ENCODE measurements around the gene NXN. TPM values are rescaled to one million over a fixed set of nuclear protein-coding genes. Genes with fewer than 3 reads are reported as not detected.

The NXN gene
- total and polyA plus RNA-seq, 2 donors (not counting 1 experiment from before 2014, with no cell fraction given), result 0.04 to 0.17 TPM

GRCh38 chr17:962166-962565, 17.4 kb downstream of the NXN start:
- no peak for DNase-seq
- Histone ChIP-seq H3K4me3 (ENCODE audit: control extremely low read depth in 1 of 5, extremely low read depth in 1 of 5, insufficient read depth in 1 of 5, low read depth in 2 of 5, low read length in 4 of 5) (no peak overlapping the region), H3K27me3 (replicated peaks in 1 of 4; ENCODE audit: control extremely low read depth in 1 of 4, control insufficient read depth in 3 of 4, insufficient read depth in 4 of 4, low read length in 3 of 4) (no peaks in the 10 kb centered on the region), H2AFZ (ENCODE audit: insufficient read depth, low read depth, low read length, poor library complexity, severe bottlenecking) (no peak overlapping the region), H4K20me1 (ENCODE audit: control insufficient read depth, insufficient read depth, low read length, poor library complexity, severe bottlenecking) (no peaks in the 10 kb centered on the region), H3K27ac (ENCODE audit: low read length in 2 of 2) (no peak overlapping the region), H3K4me2 (replicated peaks; ENCODE audit: low read depth, low read length, poor library complexity, severe bottlenecking) (no peak overlapping the region), H3K36me3 (replicated peaks in 1 of 2; ENCODE audit: control extremely low read depth in 1 of 2, control insufficient read depth in 1 of 2, extremely low read depth in 1 of 2, insufficient read depth in 2 of 2, low read length in 1 of 2) (no peaks in the 10 kb centered on the region), H3K79me2 (ENCODE audit: control insufficient read depth, insufficient read depth, low read length) (no peaks in the 10 kb centered on the region), H3K9ac (ENCODE audit: low read length) (no peak overlapping the region), H3K9me3 (ENCODE audit: control extremely low read depth in 1 of 3, control insufficient read depth in 2 of 3, insufficient read depth in 1 of 3, low read length in 2 of 3) (no peaks in the 10 kb centered on the region), H3K4me1 (ENCODE audit: control insufficient read depth in 2 of 2, insufficient read depth in 2 of 2, low read length in 2 of 2) (no peaks in the 10 kb centered on the region)
- Mint-ChIP-seq H3K27ac (no peak overlapping the region), H3K9me3 (ENCODE audit: insufficient read depth) (no peaks in the 10 kb centered on the region), H3K4me1 (no peaks in the 10 kb centered on the region), H3K27me3 (peaks cover 21% of the 10 kb centered on the region), H3K4me3 (no peak overlapping the region)
- ChIA-PET CTCF (no interaction called here), POLR2A (no interaction called here)
- no peak for ATAC-seq (ENCODE audit: low read depth)
- no CpG with 5 or more reads among the region's 8 CpGs for WGBS (ENCODE audit: insufficient coverage)
- TF ChIP-seq EZH2 (IDR thresholded peaks at IDR 0.05; ENCODE audit: borderline replicate concordance, insufficient read depth, low read depth, low read length, poor library complexity, severe bottlenecking) (no peak), CTCF (IDR thresholded peaks at IDR 0.05) (no peak)
- intact Hi-C loops (cut with micrococcal nuclease), result no loop called here

- no peaks in the 10 kb centered on the region for H3K4me1 Mint-ChIP-seq
- Histone ChIP-seq H3K4me3 (ENCODE audit: control extremely low read depth in 1 of 5, extremely low read depth in 1 of 5, insufficient read depth in 1 of 5, low read depth in 2 of 5, low read length in 4 of 5) (no peak overlapping the region), H3K27ac (ENCODE audit: low read length in 2 of 2) (no peak overlapping the region), H3K9me3 (ENCODE audit: control extremely low read depth in 1 of 3, control insufficient read depth in 2 of 3, insufficient read depth in 1 of 3, low read length in 2 of 3) (no peaks in the 10 kb centered on the region), H3K4me1 (ENCODE audit: control insufficient read depth in 2 of 2, insufficient read depth in 2 of 2, low read length in 2 of 2) (no peaks in the 10 kb centered on the region), H2AFZ (ENCODE audit: insufficient read depth, low read depth, low read length, poor library complexity, severe bottlenecking) (no peak overlapping the region), H3K79me2 (ENCODE audit: control insufficient read depth, insufficient read depth, low read length) (no peaks in the 10 kb centered on the region), H4K20me1 (ENCODE audit: control insufficient read depth, insufficient read depth, low read length, poor library complexity, severe bottlenecking) (no peaks in the 10 kb centered on the region), H3K27me3 (replicated peaks in 1 of 4; ENCODE audit: control extremely low read depth in 1 of 4, control insufficient read depth in 3 of 4, insufficient read depth in 4 of 4, low read length in 3 of 4) (no peaks in the 10 kb centered on the region), H3K9ac (ENCODE audit: low read length) (no peak overlapping the region), H3K36me3 (replicated peaks in 1 of 2; ENCODE audit: control extremely low read depth in 1 of 2, control insufficient read depth in 1 of 2, extremely low read depth in 1 of 2, insufficient read depth in 2 of 2, low read length in 1 of 2) (no peaks in the 10 kb centered on the region), H3K4me2 (replicated peaks; ENCODE audit: low read depth, low read length, poor library complexity, severe bottlenecking) (no peak overlapping the region)
- H3K27me3 Mint-ChIP-seq, result peaks cover 15% of the 10 kb centered on the region
- WGBS (ENCODE audit: insufficient coverage), result 91% methylated on average over 28 of the region's 31 CpGs
- H3K9me3 Mint-ChIP-seq (ENCODE audit: insufficient read depth), result no peaks in the 10 kb centered on the region
- no peak for DNase-seq
- TF ChIP-seq CTCF (IDR thresholded peaks at IDR 0.05), result no peak
- TF ChIP-seq EZH2 (IDR thresholded peaks at IDR 0.05; ENCODE audit: borderline replicate concordance, insufficient read depth, low read depth, low read length, poor library complexity, severe bottlenecking), result no peak
- ChIA-PET CTCF (no interaction called here), POLR2A (interaction anchor here (0.6 kb wide), 1 partner anchor 12 kb away, joined by 3 read pairs; no protein-coding TSS in a partner anchor)
- no peak overlapping the region for H3K4me3 Mint-ChIP-seq
- H3K27ac Mint-ChIP-seq, result no peak overlapping the region
- ATAC-seq (ENCODE audit: low read depth), result no peak
- intact Hi-C loops (cut with micrococcal nuclease), result no loop called here
These were observed 20.7 kb downstream of the NXN start for GRCh38 chr17:958712-959451.

Data from B cell (primary cell).